Transverse colon (tissue), 4 donors: ENCODE measurements around the gene WLS.

Experiments used
- EP300 ChIP-seq: sonication (generic); formaldehyde crosslinking; IDR thresholded peaks from one replicate; pipeline ENCODE4 v1.6.1; 2017; ENCODE audit warnings: antibody characterized with exemption, low read depth
- POLR2A ChIP-seq: fragments of 450-650 bp; IDR thresholded peaks from one replicate; pipeline ENCODE4 v1.6.1; 2016; ENCODE audit warnings: antibody characterized with exemption, mild to moderate bottlenecking, moderate library complexity
- POLR2AphosphoS5 ChIP-seq, 3 donors: sonication (generic); formaldehyde crosslinking; IDR thresholded peaks; one replicate each; pipeline ENCODE4 v1.6.1; 2016; ENCODE audit warnings: antibody characterized with exemption in 3 of 3
- TF ChIP-seq, protein P1 (sequence below), 5 experiments: fragments of 200-600 bp in 3 of 5; fragments of 450-650 bp in 2 of 5; sonication (generic) in 3 of 5; IDR thresholded peaks; 1 replicate in 2 of 5; 2 replicates in 3 of 5; pipeline ENCODE4 v1.5.1; 2016 to 2017; ENCODE audit warnings: antibody characterized with exemption in 5 of 5, inconsistent platforms in 3 of 5, mild to moderate bottlenecking in 2 of 5, moderate library complexity in 1 of 5

DNA sequence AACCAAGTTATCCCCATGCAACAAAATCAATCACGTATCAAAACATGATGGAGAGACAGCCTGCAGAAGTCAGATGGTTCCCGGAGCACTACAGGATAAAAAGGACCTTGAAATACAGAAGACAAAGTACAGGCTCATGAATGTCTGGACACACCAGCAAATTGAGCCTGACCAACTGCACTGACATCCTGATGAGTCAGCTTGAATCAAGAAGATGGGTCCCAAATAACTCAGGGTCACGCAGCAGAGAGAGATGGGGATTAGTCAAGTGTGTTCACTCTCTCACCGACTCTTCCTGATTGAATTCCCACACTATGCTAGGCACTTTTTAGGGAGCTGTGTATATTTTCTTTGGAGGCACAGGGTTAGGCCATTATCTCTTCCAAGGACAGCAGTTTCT, 110.8 kb downstream of the WLS start:
- TF ChIP-seq POLR2AphosphoS5 (IDR thresholded peaks at IDR 0.05): no peak
- TF ChIP-seq, protein P1, sequence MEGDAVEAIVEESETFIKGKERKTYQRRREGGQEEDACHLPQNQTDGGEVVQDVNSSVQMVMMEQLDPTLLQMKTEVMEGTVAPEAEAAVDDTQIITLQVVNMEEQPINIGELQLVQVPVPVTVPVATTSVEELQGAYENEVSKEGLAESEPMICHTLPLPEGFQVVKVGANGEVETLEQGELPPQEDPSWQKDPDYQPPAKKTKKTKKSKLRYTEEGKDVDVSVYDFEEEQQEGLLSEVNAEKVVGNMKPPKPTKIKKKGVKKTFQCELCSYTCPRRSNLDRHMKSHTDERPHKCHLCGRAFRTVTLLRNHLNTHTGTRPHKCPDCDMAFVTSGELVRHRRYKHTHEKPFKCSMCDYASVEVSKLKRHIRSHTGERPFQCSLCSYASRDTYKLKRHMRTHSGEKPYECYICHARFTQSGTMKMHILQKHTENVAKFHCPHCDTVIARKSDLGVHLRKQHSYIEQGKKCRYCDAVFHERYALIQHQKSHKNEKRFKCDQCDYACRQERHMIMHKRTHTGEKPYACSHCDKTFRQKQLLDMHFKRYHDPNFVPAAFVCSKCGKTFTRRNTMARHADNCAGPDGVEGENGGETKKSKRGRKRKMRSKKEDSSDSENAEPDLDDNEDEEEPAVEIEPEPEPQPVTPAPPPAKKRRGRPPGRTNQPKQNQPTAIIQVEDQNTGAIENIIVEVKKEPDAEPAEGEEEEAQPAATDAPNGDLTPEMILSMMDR (IDR thresholded peaks at IDR 0.05): no peak
- no peak for TF ChIP-seq POLR2A
- TF ChIP-seq EP300: no peak
